Body of pancreas (tissue), 4 donors: ENCODE measurements around the gene L1CAM.

ENCODE experiments used
- CTCF ChIP-seq, 7 experiments: fragments of 450-650 bp in 4 of 7; fragments of 200-600 bp in 3 of 7; sonication (generic) in 3 of 7; IDR thresholded peaks; one replicate each; pipeline ENCODE4 v1.5.1; 2016 to 2019; ENCODE audit warnings: antibody characterized with exemption in 7 of 7
- POLR2A ChIP-seq, 3 donors: fragments of 450-650 bp; IDR thresholded peaks; one replicate each; pipeline ENCODE4 v1.6.1; 2016; ENCODE audit warnings: antibody characterized with exemption in 3 of 3, mild to moderate bottlenecking in 2 of 3

GRCh38 chrX:153886915-153887314, 942 bp upstream of the L1CAM start:
- TF ChIP-seq CTCF (IDR thresholded peaks at IDR 0.05) (no peak), POLR2A (IDR thresholded peaks at IDR 0.05) (no peak)
